ENCODE data around the gene LSS. TPM values are rescaled to one million over a fixed set of nuclear protein-coding genes. Genes with fewer than 3 reads are reported as not detected.

Gene LSS
- total and polyA plus RNA-seq, 2 of the 8 experiments (the other 6 are each of a cell fraction or from before 2014, with no cell fraction given), result 96.1 to 123 TPM

- no peak overlapping the region for H3K4me3 ChIP-seq (ENCODE audit: extremely low read depth in 1 of 4, insufficient read depth in 2 of 4, low read depth in 3 of 4, low read length in 4 of 4)
- H3K4me2 ChIP-seq (ENCODE audit: insufficient read depth in 1 of 2, low read depth in 2 of 2, low read length in 2 of 2), result no peak overlapping the region
- H3K79me1 ChIP-seq (ENCODE audit: low read depth, low read length), result no peaks in the 10 kb centered on the region
- FAIRE-seq (no peak), DNase-seq (ENCODE audit: low read depth in 1 of 2, low spot score in 2 of 2) (no peak)
- H4K5ac ChIP-seq (ENCODE audit: insufficient read length, low read depth, low read length), result peak overlapping the region; percentile 30
- H2AK5ac ChIP-seq (ENCODE audit: low read depth, low read length), result no peak overlapping the region
- TF ChIP-seq MAX (IDR thresholded peaks at IDR 0.05) (peak; percentile 45; the same call in 1 of the 2 replicates), FOSL1 (IDR thresholded peaks at IDR 0.05; ENCODE audit: insufficient read depth, low read depth, low read length) (no peak)
- POLR2A ChIA-PET (ENCODE audit: partially characterized antibody), result no interaction called here
- no peak overlapping the region for H4K91ac ChIP-seq (replicated peaks; ENCODE audit: insufficient read length, low read length)
- peaks cover 2 to 13% of the 10 kb centered on the region in 2 experiments for H4K20me1 ChIP-seq (replicated peaks in 1 of 2; ENCODE audit: control insufficient read depth in 1 of 2, insufficient read depth in 2 of 2, low read length in 2 of 2)
- H3K36me3 ChIP-seq (ENCODE audit: control insufficient read depth in 2 of 4, insufficient read depth in 4 of 4, low read length in 3 of 4), result peaks cover 0 to 5% (median 2%) of the 10 kb centered on the region in 4 experiments; a peak in 5 of 8 replicates
- H2BK15ac ChIP-seq (ENCODE audit: low read length), result no peak overlapping the region
- H3K27ac ChIP-seq (ENCODE audit: low read depth, low read length), result no peak overlapping the region
- H3K9me3 ChIP-seq (ENCODE audit: insufficient read depth in 2 of 2, low read depth in 1 of 2, low read length in 1 of 2), result no peaks in the 10 kb centered on the region
- no peak overlapping the region for H3K23ac ChIP-seq (ENCODE audit: insufficient read length)
- H3K23me2 ChIP-seq (ENCODE audit: low read depth, low read length), result peaks cover 8% of the 10 kb centered on the region
- H3K14ac ChIP-seq (ENCODE audit: insufficient read length), result no peak overlapping the region
- H3K4ac ChIP-seq (replicated peaks; ENCODE audit: insufficient read length, low read depth, low read length), result peak overlapping the region; percentile 69
- no peak overlapping the region for H2BK12ac ChIP-seq (ENCODE audit: low read depth, low read length)
- H2BK20ac ChIP-seq (ENCODE audit: low read length), result no peak overlapping the region
- no peak overlapping the region for H4K8ac ChIP-seq (ENCODE audit: extremely low read depth, insufficient read depth, low read length)
- H2BK120ac ChIP-seq (replicated peaks; ENCODE audit: low read depth, low read length), result no peak overlapping the region
- WGBS, 2 experiments (ENCODE audit: extremely low coverage in 1 of 2, insufficient coverage in 1 of 2, insufficient read length in 1 of 2, insufficient replicate concordance in 2 of 2, low coverage in 1 of 2, low lambda C conversion rate in 2 of 2, missing lambda C conversion rate in 1 of 2), result 88% methylated on average over 7 of the region's 7 CpGs; no CpG with 5 or more reads in 1 of the 2 experiments
- no peak overlapping the region for H3K56ac ChIP-seq (replicated peaks; ENCODE audit: insufficient read length, low read depth, low read length)
- no peaks in the 10 kb centered on the region for H3K79me2 ChIP-seq (ENCODE audit: control insufficient read depth in 1 of 2, insufficient read depth in 2 of 2, low read length in 2 of 2)
- CTCF ChIA-PET (ENCODE audit: partially characterized antibody), result interaction anchor here (1.1 kb wide), 1 partner anchor 55 kb away, joined by 3 read pairs; no protein-coding TSS in a partner anchor
- H3K9ac ChIP-seq (replicated peaks in 1 of 4; ENCODE audit: extremely low read depth in 1 of 4, low read depth in 3 of 4, low read length in 3 of 4), result no peak overlapping the region
- H3K4me1 ChIP-seq (replicated peaks in 1 of 4; ENCODE audit: control insufficient read depth in 3 of 4, insufficient read depth in 4 of 4, low read length in 3 of 4), result peaks cover 2 to 9% (median 3%) of the 10 kb centered on the region in 4 experiments; a peak in 5 of 7 replicates
- no peaks in the 10 kb centered on the region for H3K27me3 ChIP-seq (replicated peaks in 1 of 4; ENCODE audit: control insufficient read depth in 3 of 4, extremely low read depth in 1 of 4, insufficient read depth in 3 of 4, low read length in 3 of 4)
- no peak overlapping the region for H3K18ac ChIP-seq (ENCODE audit: extremely low read depth, low read length)
- H2AFZ ChIP-seq (ENCODE audit: low read length), result no peak overlapping the region
- 0 out of 2 replicates have a peak overlapping the region, but pooled peaks have one; percentile 20 for H2BK5ac ChIP-seq (ENCODE audit: low read depth, low read length)
Observed at GRCh38 chr21:46187814-46188213, 40.8 kb downstream of the LSS start.

Measured in H1 (cell line).